ENCODE data around the gene C1QTNF9B. TPM values are rescaled to one million over a fixed set of nuclear protein-coding genes. Genes with fewer than 3 reads are reported as not detected.
A peak's percentile ranks its signal among the peaks of the same experiment; 100 is the strongest.

C1QTNF9B gene
- total and polyA plus RNA-seq, 2 of the 13 experiments (the other 11 are each of a cell fraction or from before 2014, with no cell fraction given): not detected

GRCh38 chr13:23915308-23915707, 18.0 kb upstream of the C1QTNF9B start:
- FAIRE-seq: no peak
- ATAC-seq: peak; percentile 76
- Histone ChIP-seq H3K9ac (ENCODE audit: insufficient read depth, low read depth, low read length) (no peak overlapping the region), H3K4me2 (ENCODE audit: low read depth, low read length) (no peak overlapping the region), H3K27me3 (ENCODE audit: control insufficient read depth in 1 of 2, insufficient read depth in 2 of 2, low read length in 2 of 2) (no peaks in the 10 kb centered on the region), H3K36me3 (replicated peaks in 1 of 2; ENCODE audit: control insufficient read depth in 1 of 2, insufficient read depth in 2 of 2, low read length in 2 of 2) (no peaks in the 10 kb centered on the region), H3K9me3 (ENCODE audit: low read length) (no peaks in the 10 kb centered on the region), H3K79me2 (ENCODE audit: insufficient read depth, low read length) (no peaks in the 10 kb centered on the region), H3K4me1 (ENCODE audit: insufficient read depth, low read length) (no peaks in the 10 kb centered on the region), H3K4me3 (replicated peaks in 1 of 3; ENCODE audit: insufficient read depth in 1 of 3, low read depth in 2 of 3, low read length in 3 of 3) (no peak overlapping the region), H2AFZ (ENCODE audit: low read length) (no peak overlapping the region), H4K20me1 (ENCODE audit: insufficient read depth, low read length) (no peaks in the 10 kb centered on the region), H3K27ac (ENCODE audit: extremely low read length, insufficient read depth, low read length) (no peak overlapping the region)
- WGBS (ENCODE audit: low lambda C conversion rate): 24% methylated on average over 3 of the region's 3 CpGs
- intact Hi-C loops (cut with micrococcal nuclease; ENCODE audit: unreplicated experiment): no loop called here
- TF ChIP-seq RFX5 (IDR thresholded peaks at IDR 0.05; ENCODE audit: low read depth, low read length) (no peak), ZNF646 (CRISPR knock-in tag; IDR thresholded peaks at IDR 0.05) (no peak), FOXA1 (IDR thresholded peaks at IDR 0.05) (no peak), FOXA1 (CRISPR knock-in tag; IDR thresholded peaks at IDR 0.05) (0 out of 2 replicates have a peak, but pooled peaks have one; percentile 29), ZBTB33 (CRISPR knock-in tag; IDR thresholded peaks at IDR 0.05) (no peak), MAFK (conservative IDR thresholded peaks at IDR 0.05 in 1 of 2, IDR thresholded peaks at IDR 0.05 in 1 of 2; ENCODE audit: low read length in 2 of 2) (0 out of 4 replicates have a peak, but pooled peaks of 1 of the 2 experiments have one; percentile 7)
- CTCF ChIA-PET (ENCODE audit: low intra/inter-chr PET ratio, low total read pairs): no interaction called here
- BruUV-seq (replicated peaks): no TSS peak
- peak; percentile 8 for DNase-seq (ENCODE audit: low spot score)
- in situ Hi-C loops (cut with HindIII; ENCODE audit: extremely low pct_ligation_motif_present, low pct_unique_long_range_greater_than_20kb): no loop called here
- POLR2A ChIA-PET: no interaction called here

All from HepG2 (cell line).